ENCODE data around the gene CLTRN. TPM values are rescaled to one million over a fixed set of nuclear protein-coding genes. Genes with fewer than 3 reads are reported as not detected.
"Not testable (repeated sequence)": the region's sequence is repeated elsewhere in the genome, so short reads cannot be mapped to it uniquely, and the experiment has no call there.

Gene CLTRN, protein sequence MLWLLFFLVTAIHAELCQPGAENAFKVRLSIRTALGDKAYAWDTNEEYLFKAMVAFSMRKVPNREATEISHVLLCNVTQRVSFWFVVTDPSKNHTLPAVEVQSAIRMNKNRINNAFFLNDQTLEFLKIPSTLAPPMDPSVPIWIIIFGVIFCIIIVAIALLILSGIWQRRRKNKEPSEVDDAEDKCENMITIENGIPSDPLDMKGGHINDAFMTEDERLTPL
- total RNA-seq = under 1 TPM in 1 of 2 donors, not detected in 1; 0.85 TPM

DNA sequence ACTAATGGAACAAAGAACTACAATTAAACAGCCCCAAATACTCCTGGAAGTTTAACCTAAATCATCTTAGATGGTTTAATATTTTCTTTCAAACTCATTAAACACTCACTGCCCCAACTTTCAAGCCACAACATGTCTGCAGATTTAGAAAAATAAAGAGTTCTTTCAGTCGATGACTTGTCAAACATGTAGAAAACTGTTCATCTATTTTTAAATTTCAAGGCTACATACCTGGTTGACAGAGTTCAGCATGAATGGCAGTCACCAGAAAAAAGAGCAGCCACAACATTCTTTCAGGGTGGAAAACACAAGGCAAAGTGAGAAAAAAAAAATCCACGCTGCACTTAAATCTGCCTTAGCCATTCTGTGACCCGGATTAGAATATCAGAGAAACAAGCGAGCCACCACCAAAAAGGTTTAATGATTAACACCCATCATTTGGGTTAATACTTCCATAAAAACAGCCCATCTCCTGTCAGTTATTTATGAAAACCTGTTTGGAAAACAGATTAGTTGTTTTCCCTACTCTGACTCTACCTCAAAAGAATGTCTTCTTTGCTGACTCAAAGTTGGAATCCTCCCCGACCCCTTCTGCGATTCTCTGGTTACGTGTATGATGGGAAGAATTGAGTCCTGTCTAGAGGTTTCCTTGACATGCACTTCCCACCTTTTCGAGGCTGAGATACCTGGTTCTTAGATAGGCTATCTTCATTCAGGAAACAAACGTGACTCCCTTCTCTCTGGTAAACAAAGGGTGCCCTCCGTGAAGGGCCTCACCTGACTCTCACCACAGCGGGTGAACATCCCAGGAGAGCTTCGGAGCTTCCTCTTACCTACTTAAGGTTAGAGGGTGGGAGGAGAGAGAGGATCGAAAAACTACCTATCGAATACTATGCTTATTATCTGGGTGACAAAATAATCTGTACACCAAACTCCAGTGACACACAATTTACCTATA, at the start of gene CLTRN:
Gene CLTRN (minus strand): TSS at position 319 of the 958 bp plus-strand sequence. CDS start 30 bp downstream, at position 289.
- no peaks in the 10 kb centered on the region for H3K4me1 Mint-ChIP-seq
- no peak within 1 kb of the TSS for H3K4me3 Mint-ChIP-seq
- H3K36me3 Mint-ChIP-seq (ENCODE audit: low read depth) = no peaks in the 10 kb centered on the region
- peaks cover 16% of the 10 kb centered on the region for H3K27me3 Mint-ChIP-seq
- no peak within 1 kb of the TSS for H3K27ac Mint-ChIP-seq
- no peak for ATAC-seq (replicated peaks)
- no peaks in the 10 kb centered on the region for H3K9me3 Mint-ChIP-seq

DNA sequence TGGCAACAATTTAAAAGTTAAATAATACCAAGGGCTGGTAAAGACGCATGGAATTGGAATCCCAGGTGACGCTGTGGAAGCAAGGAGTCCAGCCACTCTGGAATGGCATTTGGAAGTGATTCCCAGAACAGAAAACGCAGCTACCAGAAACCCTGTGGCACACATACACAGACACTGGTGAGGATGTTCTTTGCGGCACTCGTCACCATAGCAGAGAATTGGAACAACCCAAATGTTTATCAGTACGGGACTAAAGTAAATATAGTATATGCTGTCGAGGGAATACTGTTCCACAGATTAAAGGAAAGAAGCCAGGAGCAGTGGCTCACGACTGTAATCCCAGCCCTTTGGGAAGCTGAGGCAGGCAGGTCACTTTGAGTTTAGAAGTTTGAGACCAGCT, 39.7 kb upstream of the CLTRN start:
- not testable (repeated sequence) for H3K4me3 Mint-ChIP-seq; H3K9me3 Mint-ChIP-seq; H3K27me3 Mint-ChIP-seq; H3K27ac Mint-ChIP-seq; H3K4me1 Mint-ChIP-seq; H3K36me3 Mint-ChIP-seq (ENCODE audit: low read depth); ATAC-seq (replicated peaks)

GRCh38 chrX:15703809-15704208, 39.2 kb upstream of the CLTRN start:
- H3K4me1 Mint-ChIP-seq; H3K27me3 Mint-ChIP-seq; ATAC-seq (replicated peaks); H3K4me3 Mint-ChIP-seq; H3K27ac Mint-ChIP-seq; H3K9me3 Mint-ChIP-seq: not testable (repeated sequence)
- H3K36me3 Mint-ChIP-seq (ENCODE audit: low read depth) = peaks cover 11% of the 10 kb centered on the region

DNA sequence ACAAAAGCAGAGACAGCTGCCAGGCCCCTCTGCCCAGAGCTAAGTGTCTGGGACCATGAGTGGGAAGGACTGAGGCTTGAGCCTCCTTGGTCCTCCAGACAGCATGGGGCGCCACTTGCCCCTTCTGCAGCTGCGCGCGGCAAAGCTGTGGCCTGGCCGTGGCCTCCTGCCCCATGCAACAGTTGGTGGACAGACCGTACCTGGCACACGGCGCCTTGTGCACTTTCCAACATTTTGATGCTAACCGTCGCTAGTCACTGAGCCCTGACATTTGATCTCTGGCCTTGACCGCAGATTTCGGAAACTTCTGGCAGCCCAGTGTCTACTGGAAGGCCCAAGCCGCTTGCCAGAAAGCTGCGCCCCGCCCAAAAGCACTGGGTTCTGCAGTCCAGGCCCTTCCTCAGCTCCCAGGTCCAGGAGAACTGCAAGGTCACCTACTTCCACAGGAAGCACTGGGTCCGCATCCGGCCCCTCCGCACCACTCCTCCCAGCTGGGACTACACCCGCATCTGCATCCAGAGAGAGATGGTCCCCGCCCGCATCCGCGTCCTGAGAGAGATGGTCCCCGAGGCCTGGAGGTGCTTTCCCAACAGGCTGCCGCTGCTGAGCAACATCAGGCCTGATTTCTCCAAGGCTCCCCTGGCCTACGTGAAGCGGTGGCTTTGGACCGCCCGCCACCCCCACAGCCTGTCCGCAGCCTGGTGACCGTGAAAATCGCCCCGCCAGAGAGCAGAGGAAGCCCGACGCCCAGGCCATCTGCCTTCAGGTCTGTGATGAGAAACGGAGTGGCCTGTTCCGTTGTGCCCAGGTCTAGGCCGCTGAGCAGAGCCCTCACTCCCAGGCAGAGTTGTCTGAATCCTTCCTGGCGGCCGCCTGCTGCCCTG, 38.1 kb upstream of the CLTRN start:
- Mint-ChIP-seq H3K27ac (no peak overlapping the region), H3K27me3 (no peaks in the 10 kb centered on the region), H3K4me1 (no peaks in the 10 kb centered on the region), H3K36me3 (ENCODE audit: low read depth) (peaks cover 13% of the 10 kb centered on the region), H3K9me3 (no peaks in the 10 kb centered on the region), H3K4me3 (no peak overlapping the region)
- no peak for ATAC-seq (replicated peaks)

GRCh38 chrX:15696516-15696915, 31.9 kb upstream of the CLTRN start:
- H3K36me3 Mint-ChIP-seq (ENCODE audit: low read depth) = peaks cover 60% of the 10 kb centered on the region
- H3K9me3 Mint-ChIP-seq = no peaks in the 10 kb centered on the region
- H3K27ac Mint-ChIP-seq = no peak overlapping the region
- no peak for ATAC-seq (replicated peaks)
- H3K27me3 Mint-ChIP-seq = no peaks in the 10 kb centered on the region
- no peak overlapping the region for H3K4me3 Mint-ChIP-seq
- H3K4me1 Mint-ChIP-seq = no peaks in the 10 kb centered on the region

GRCh38 chrX:15694941-15695451, 30.4 kb upstream of the CLTRN start:
- Mint-ChIP-seq H3K4me1 (no peaks in the 10 kb centered on the region), H3K27ac (peak overlapping the region; percentile 69), H3K4me3 (no peak overlapping the region), H3K9me3 (no peaks in the 10 kb centered on the region), H3K36me3 (ENCODE audit: low read depth) (peaks cover 69% of the 10 kb centered on the region), H3K27me3 (no peaks in the 10 kb centered on the region)
- ATAC-seq (replicated peaks) = no peak

GRCh38 chrX:15686818-15687685, 22.4 kb upstream of the CLTRN start:
- Mint-ChIP-seq H3K36me3 (ENCODE audit: low read depth) (peaks cover 34% of the 10 kb centered on the region), H3K27ac (no peak overlapping the region), H3K27me3 (no peaks in the 10 kb centered on the region), H3K4me3 (no peak overlapping the region), H3K4me1 (peaks cover 3% of the 10 kb centered on the region), H3K9me3 (no peaks in the 10 kb centered on the region)
- peak; percentile 61 for ATAC-seq (replicated peaks)

- H3K36me3 Mint-ChIP-seq (ENCODE audit: low read depth) = peaks cover 8% of the 10 kb centered on the region
- no peak for ATAC-seq (replicated peaks)
- H3K4me1 Mint-ChIP-seq = peaks cover 9% of the 10 kb centered on the region
- no peak overlapping the region for H3K4me3 Mint-ChIP-seq
- no peak overlapping the region for H3K27ac Mint-ChIP-seq
- no peaks in the 10 kb centered on the region for H3K9me3 Mint-ChIP-seq
- H3K27me3 Mint-ChIP-seq = no peaks in the 10 kb centered on the region
Observed at GRCh38 chrX:15683193-15683592, 18.6 kb upstream of the CLTRN start.

GRCh38 chrX:15681433-15681832, 16.8 kb upstream of the CLTRN start:
- peaks cover 5% of the 10 kb centered on the region for H3K4me1 Mint-ChIP-seq
- H3K36me3 Mint-ChIP-seq (ENCODE audit: low read depth) = peaks cover 8% of the 10 kb centered on the region
- no peaks in the 10 kb centered on the region for H3K27me3 Mint-ChIP-seq
- H3K27ac Mint-ChIP-seq = no peak overlapping the region
- no peak for ATAC-seq (replicated peaks)
- H3K9me3 Mint-ChIP-seq = no peaks in the 10 kb centered on the region
- H3K4me3 Mint-ChIP-seq = no peak overlapping the region

- Mint-ChIP-seq H3K4me1 (peaks cover 5% of the 10 kb centered on the region), H3K27ac (peak overlapping the region; percentile 78), H3K27me3 (no peaks in the 10 kb centered on the region), H3K36me3 (ENCODE audit: low read depth) (peaks cover 8% of the 10 kb centered on the region), H3K4me3 (no peak overlapping the region), H3K9me3 (no peaks in the 10 kb centered on the region)
- peak; percentile 30 for ATAC-seq (replicated peaks)
Observed at GRCh38 chrX:15680401-15680800, 15.8 kb upstream of the CLTRN start.

GRCh38 chrX:15679246-15679645, 14.6 kb upstream of the CLTRN start:
- ATAC-seq (replicated peaks) = no peak
- Mint-ChIP-seq H3K4me1 (peaks cover 5% of the 10 kb centered on the region), H3K27ac (no peak overlapping the region), H3K27me3 (no peaks in the 10 kb centered on the region), H3K36me3 (ENCODE audit: low read depth) (peaks cover 8% of the 10 kb centered on the region), H3K9me3 (no peaks in the 10 kb centered on the region), H3K4me3 (no peak overlapping the region)

DNA sequence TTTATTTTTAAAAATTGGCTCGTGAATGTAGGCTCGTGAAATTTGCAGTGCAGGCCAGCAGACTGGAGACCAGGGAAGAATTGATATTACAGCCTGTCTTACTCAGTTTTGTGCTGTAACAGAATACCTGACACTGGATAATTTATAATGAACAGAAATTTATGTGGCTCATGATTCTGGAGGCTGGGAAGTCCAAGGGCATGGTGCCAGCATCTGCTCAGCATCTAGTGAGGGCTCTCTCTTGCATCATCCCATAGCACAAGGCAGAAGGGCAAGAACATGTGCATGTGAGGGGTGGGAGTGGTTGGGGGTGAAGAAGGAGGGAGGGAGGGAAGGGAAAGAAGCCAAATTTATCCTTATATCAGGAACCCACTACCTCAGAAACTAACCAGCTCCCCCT, 13.7 kb upstream of the CLTRN start:
- Mint-ChIP-seq H3K4me1 (peaks cover 5% of the 10 kb centered on the region), H3K27me3 (no peaks in the 10 kb centered on the region), H3K36me3 (ENCODE audit: low read depth) (peaks cover 8% of the 10 kb centered on the region), H3K4me3 (no peak overlapping the region), H3K9me3 (no peaks in the 10 kb centered on the region), H3K27ac (no peak overlapping the region)
- no peak for ATAC-seq (replicated peaks)

DNA sequence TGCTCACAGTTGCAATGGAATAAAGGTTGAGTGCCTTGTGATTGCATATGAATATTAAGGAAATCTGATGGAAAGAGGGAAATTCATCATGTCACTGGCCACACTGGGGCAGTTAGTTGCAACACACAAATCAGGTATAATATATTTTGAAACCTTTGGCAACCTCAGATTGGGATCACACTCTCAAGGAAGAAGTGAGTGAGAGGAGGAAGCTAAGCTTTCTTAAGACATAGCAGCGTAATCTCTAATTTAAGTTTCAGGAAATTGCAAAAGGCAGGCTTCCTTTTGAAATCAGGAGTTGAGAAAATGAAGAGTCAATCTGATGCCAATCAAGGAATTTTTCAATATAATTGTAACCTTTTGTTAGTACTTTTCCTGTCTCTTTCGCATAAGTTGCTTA, 12.3 kb upstream of the CLTRN start:
- H3K27me3 Mint-ChIP-seq = no peaks in the 10 kb centered on the region
- no peaks in the 10 kb centered on the region for H3K9me3 Mint-ChIP-seq
- H3K4me1 Mint-ChIP-seq = peaks cover 5% of the 10 kb centered on the region
- no peak overlapping the region for H3K27ac Mint-ChIP-seq
- peaks cover 8% of the 10 kb centered on the region for H3K36me3 Mint-ChIP-seq (ENCODE audit: low read depth)
- H3K4me3 Mint-ChIP-seq = no peak overlapping the region
- no peak for ATAC-seq (replicated peaks)

Data from activated T-helper 17 cell treated with anti-CD3 and anti-CD28 coated beads, Interleukin-2, amount 50 U/mL, for 72 hours (primary cell).